ENCODE measurements around the gene ZNF83.
"Not testable (repeated sequence)": the region's sequence is repeated elsewhere in the genome, so short reads cannot be mapped to it uniquely, and the experiment has no call there.

ZNF83 gene

DNA sequence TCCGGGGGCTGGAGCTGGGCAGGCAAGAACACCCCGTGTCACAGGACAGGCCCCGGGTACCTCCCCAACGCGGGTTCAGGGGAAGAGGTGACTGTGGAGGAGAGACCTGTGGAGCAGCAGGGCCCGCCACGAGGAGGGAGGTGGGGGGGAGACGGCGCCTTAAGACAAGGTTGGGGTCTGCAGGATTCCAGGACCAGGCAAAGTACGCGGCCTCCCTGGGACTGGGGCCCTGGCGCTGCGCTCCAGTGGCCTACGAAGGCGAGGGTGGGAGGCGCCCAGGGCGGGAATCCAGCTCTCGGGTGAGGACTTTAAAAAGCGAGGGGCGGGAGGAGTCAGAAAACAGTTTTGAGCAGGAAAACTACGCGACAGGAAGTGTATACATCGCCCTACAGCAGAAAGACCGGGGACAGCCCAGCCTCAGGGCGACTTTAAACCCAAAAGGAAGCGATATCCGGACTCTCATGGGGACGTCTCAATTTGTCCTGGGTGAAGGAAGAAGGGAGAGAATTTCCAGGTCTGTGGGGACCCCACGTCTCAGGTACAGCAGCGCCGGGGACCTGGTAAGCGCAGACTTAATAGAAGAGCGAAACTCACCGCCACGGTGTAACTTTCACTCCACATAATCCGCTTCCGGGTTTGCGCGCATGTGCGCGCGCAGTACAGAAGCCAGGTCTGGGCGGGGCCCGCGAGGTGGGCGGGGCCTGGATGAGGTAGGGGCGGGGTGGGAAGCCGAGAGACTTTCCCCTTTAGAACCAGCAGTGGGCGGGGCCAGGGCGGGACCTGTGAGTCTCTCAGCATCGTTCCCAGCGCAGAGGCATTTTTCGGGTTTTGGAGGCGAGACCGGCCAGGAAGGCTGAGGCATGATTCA is at the start of gene ZNF83:
Gene ZNF83, minus strand, starts transcription at position 638 of the 868 bp plus-strand sequence.
- DNase-seq (ENCODE audit: low read depth in 3 of 3, low spot score in 1 of 3): peak; percentile 77 to 91 (median 83)

- no peak for DNase-seq (ENCODE audit: low read depth in 3 of 3, low spot score in 1 of 3)
Observed at GRCh38 chr19:52687684-52688083, 49.5 kb upstream of the ZNF83 start.

DNA sequence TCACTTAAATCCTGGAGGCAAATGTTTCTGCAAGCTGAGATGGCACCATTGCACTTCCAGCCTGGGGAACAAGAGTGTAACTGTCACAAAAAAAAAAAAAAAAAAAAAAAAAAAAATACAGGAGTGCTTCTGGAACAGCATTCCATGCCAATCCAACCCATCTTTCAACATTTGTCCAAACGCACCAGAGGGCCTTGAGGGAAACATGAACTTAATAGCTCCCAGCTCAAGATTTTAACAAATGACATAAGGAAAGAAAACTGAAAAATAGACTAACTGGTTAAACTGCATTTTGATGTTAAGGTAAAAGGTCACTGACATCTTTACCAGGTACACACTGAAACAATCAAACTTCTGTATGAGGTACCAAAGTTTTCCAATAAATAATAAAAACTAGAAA is 47.7 kb upstream of the ZNF83 start:
- DNase-seq (ENCODE audit: low read depth in 3 of 3, low spot score in 1 of 3): no peak

- not testable (repeated sequence) for DNase-seq (ENCODE audit: low read depth in 3 of 3, low spot score in 1 of 3)
Observed at GRCh38 chr19:52681216-52681615, 43.1 kb upstream of the ZNF83 start.

- DNase-seq (ENCODE audit: low read depth in 3 of 3, low spot score in 1 of 3): no peak
Observed at GRCh38 chr19:52679598-52679997, 41.4 kb upstream of the ZNF83 start.

DNA sequence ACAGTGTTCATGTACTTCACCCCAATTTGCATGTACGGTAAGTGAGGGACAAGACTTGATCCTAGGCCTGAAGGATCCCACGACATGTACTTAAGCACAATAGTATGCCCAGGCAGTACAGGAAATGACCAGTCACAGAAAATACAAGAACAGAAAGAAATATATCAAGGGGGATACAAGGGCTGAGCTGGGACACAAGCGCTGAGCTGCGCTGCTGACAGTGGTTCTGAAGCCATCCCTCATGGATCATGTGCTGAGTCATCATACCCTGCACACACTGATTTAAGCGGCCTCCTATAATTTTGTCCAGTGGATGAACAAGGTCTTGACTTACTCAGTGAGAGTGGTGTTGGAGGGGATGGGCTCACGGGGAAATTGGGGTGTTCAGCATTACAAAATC is 37.1 kb upstream of the ZNF83 start:
- DNase-seq (ENCODE audit: low read depth in 3 of 3, low spot score in 1 of 3): not testable (repeated sequence)

DNA sequence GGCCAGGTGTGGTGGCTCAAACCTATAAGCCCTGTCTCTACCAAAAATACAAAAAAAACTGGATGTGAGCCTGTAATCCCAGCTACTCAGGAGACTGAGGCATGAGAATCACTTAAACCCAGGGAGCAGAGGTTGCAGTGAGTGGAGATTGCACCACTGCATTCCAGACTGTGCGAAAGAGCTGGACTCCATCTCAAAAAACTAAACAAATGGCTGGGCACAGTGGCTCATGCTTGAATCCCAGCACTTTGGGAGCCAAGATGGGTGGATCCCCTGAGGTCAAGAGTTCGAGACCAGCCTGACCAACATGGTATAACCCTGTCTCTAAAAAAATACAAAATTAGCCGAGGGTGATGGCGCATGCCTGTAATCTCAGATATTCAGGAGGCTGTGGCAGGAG is 34.9 kb upstream of the ZNF83 start:
- DNase-seq (ENCODE audit: low read depth in 3 of 3, low spot score in 1 of 3): no peak

- DNase-seq (ENCODE audit: low read depth in 3 of 3, low spot score in 1 of 3): no peak
Observed at GRCh38 chr19:52670046-52670445, 31.9 kb upstream of the ZNF83 start.

GRCh38 chr19:52669586-52669985 is 31.4 kb upstream of the ZNF83 start:
- no peak for DNase-seq (ENCODE audit: low read depth in 3 of 3, low spot score in 1 of 3)

DNA sequence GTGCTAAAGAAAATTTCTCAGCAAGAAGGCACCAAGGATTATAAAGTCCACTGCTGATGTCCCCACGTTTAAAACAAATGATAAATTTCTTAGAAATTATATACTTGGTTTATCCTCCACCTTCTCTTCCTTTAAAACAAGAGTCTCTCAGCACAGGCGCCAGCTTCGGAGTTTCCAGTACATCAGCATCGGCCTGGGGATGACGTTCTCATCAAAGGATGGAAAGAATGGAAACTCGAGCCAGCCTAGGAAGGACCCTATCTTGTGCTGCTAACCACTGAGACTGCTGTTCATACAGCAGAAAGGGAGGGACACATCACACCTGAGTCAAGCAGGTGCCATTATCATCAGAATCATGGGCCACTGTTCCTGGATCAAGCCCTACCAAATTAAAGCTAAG is 29.8 kb upstream of the ZNF83 start:
- no peak for DNase-seq (ENCODE audit: low read depth in 3 of 3, low spot score in 1 of 3)

GRCh38 chr19:52666506-52666905 is 28.4 kb upstream of the ZNF83 start:
- no peak for DNase-seq (ENCODE audit: low read depth in 3 of 3, low spot score in 1 of 3)

GRCh38 chr19:52665529-52665928 is 27.4 kb upstream of the ZNF83 start:
- no peak for DNase-seq (ENCODE audit: low read depth in 3 of 3, low spot score in 1 of 3)

DNA sequence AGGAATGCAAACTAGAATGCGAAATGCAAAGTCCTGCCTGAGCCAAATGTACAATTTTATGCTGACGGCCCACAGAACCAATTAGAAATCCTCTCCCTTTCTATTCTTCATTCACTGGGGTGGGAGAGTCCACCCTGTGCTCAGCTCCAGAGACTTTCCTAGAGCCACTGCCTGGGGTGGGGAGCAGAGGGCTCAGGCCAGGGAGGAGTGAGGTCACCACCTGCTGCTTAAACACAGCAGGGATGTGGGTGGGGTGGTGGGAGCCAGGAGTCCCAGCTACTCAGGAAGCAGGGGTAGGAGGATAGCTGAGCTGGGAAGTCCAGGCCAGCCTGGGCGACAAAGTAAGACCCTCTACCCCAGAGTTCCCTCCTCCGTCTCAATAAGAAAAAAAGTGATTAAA is 26.9 kb upstream of the ZNF83 start:
- no peak for DNase-seq (ENCODE audit: low read depth in 3 of 3, low spot score in 1 of 3)

DNA sequence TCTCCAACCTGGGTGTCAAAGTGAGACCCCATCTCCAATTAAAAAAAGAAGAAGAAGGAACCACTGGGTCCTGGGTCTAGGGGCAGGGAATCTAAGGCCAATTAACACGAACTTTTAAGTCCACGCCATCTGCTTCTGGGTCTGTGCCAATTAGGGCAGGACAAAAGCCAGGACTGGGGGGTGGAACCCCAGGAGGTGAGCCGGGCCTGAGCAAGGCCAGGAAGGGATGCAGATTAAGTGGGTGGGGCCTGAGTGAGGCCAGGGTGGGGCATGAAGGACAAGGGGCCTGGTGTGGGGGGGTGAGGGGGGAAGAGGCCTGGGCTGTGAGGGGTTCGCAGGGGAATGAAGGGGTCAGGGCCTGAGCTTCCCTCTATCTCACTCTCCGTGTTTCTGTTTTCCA is 26.3 kb upstream of the ZNF83 start:
- DNase-seq (ENCODE audit: low read depth in 3 of 3, low spot score in 1 of 3): no peak

DNA sequence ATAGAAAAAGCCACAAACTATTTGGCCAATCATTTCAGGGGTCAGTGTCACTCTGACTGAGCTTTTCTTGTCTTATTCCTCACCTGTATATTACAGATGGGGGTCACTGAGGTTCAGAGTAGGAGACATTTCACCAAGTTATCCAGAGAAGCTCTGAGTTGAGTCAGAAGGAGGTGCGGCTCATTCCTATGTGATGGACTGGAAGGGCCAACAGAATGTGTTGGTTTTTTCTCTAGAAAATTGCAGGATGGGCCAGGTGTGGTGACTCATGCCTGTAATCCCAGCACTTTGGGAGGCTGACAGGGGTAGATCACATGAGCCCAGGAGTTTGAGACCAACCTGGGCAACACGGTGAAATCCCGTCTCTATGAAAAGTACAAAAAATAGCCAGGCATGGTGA is 24.5 kb upstream of the ZNF83 start:
- DNase-seq (ENCODE audit: low read depth in 3 of 3, low spot score in 1 of 3): no peak

GRCh38 chr19:52660981-52661380 is 22.8 kb upstream of the ZNF83 start:
- no peak for DNase-seq (ENCODE audit: low read depth in 3 of 3, low spot score in 1 of 3)

GRCh38 chr19:52659013-52659412 is 20.9 kb upstream of the ZNF83 start:
- DNase-seq (ENCODE audit: low read depth in 3 of 3, low spot score in 1 of 3): no peak

- no peak for DNase-seq (ENCODE audit: low read depth in 3 of 3, low spot score in 1 of 3)
Observed at GRCh38 chr19:52658595-52658994, 20.4 kb upstream of the ZNF83 start.

GRCh38 chr19:52653161-52653560 is 15.0 kb upstream of the ZNF83 start:
- no peak for DNase-seq (ENCODE audit: low read depth in 3 of 3, low spot score in 1 of 3)

- DNase-seq (ENCODE audit: low read depth in 3 of 3, low spot score in 1 of 3): no peak
Observed at GRCh38 chr19:52651956-52652355, 13.8 kb upstream of the ZNF83 start.

DNA sequence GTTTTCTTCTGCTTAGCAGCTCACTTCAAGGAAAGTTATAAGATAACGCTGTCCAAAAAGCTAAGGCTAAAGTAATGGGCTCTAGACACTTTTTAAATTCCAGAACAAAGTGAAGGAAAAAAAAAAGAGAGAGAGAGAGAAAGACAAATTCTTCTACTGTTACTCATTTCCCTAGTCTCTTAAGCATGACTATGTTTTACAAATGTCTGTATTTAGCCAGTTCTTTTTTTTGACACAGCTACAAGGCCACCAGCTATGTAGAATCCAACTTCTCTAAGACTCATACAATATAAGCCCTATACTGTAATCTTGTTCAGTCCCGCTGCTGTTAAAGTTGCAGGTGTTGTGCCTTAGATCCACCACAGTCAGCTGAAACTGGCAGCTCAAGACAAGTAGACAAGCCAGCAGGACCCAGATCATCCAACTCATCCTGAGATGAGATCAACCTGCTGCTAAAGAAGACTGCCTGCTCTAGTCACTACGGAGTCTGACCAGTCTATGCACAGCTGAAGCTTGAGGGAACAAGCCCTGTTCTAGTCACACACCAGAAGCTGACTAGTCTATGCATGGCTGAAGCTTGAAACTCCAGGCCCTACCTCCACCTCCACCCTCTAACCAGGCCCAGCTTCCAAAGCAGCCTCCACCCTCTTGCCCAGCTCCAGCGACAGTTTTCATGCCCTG is 10.3 kb upstream of the ZNF83 start:
- no peak for DNase-seq (ENCODE audit: low read depth in 3 of 3, low spot score in 1 of 3)

- no peak for DNase-seq (ENCODE audit: low read depth in 3 of 3, low spot score in 1 of 3)
Observed at GRCh38 chr19:52646571-52647217, 8.5 kb upstream of the ZNF83 start.

Measured in stimulated activated CD4-positive, alpha-beta T cell treated with anti-CD3 and anti-CD28 coated beads, TNF-alpha, amount 100 ng/mL, for 1 hour (primary cell).